Liver (tissue), 9 donors: ENCODE measurements around the gene TMIE. TPM values are rescaled to one million over a fixed set of nuclear protein-coding genes. Genes with fewer than 3 reads are reported as not detected.

Experiments used
- DNase-seq: peaks from one replicate; pipeline ENCODE4 v3.0.0-alpha.2; 2017; ENCODE audit warnings: low spot score
- H3K27ac ChIP-seq, 2 donors: one replicate each; pipeline ENCODE4 v1.7.0; 2013; ENCODE audit warnings: inconsistent platforms in 2 of 2, low read length in 2 of 2, control low read depth in 1 of 2, low read depth in 1 of 2, mild to moderate bottlenecking in 1 of 2
- H3K27me3 ChIP-seq, 4 donors: one replicate each; pipeline versions ENCODE4 v1.6.1 to v1.7.0; 2013; ENCODE audit warnings: low read length in 3 of 4, inconsistent platforms in 1 of 4, mild to moderate bottlenecking in 1 of 4, moderate library complexity in 1 of 4; ENCODE audit not compliant: control insufficient read depth in 4 of 4, insufficient read depth in 4 of 4
- H3K36me3 ChIP-seq, 4 donors: one replicate each; pipeline versions ENCODE4 v1.6.1 to v1.7.0; 2013; ENCODE audit warnings: low read length in 3 of 4, mild to moderate bottlenecking in 3 of 4, low read depth in 1 of 4, moderate library complexity in 1 of 4; ENCODE audit not compliant: control insufficient read depth in 4 of 4, insufficient read depth in 3 of 4
- H3K4me1 ChIP-seq, 4 donors: one replicate each; pipeline versions ENCODE4 v1.6.1 to v1.7.0; 2013; ENCODE audit warnings: low read length in 3 of 4, mild to moderate bottlenecking in 3 of 4, moderate library complexity in 1 of 4; ENCODE audit not compliant: control insufficient read depth in 4 of 4, insufficient read depth in 4 of 4
- H3K4me3 ChIP-seq, 3 donors: one replicate each; pipeline versions ENCODE4 v1.6.1 to v1.7.0; 2013; ENCODE audit warnings: low read length in 3 of 3, control low read depth in 1 of 3, low read depth in 1 of 3, mild to moderate bottlenecking in 1 of 3
- H3K9ac ChIP-seq, 2 donors: one replicate each; pipeline ENCODE4 v1.7.0; 2013; ENCODE audit warnings: low read length in 2 of 2, mild to moderate bottlenecking in 2 of 2, moderate library complexity in 2 of 2, control low read depth in 1 of 2, low read depth in 1 of 2
- H3K9me3 ChIP-seq, 4 donors: one replicate each; pipeline versions ENCODE4 v1.6.1 to v1.7.0; 2013; ENCODE audit warnings: low read length in 3 of 4; ENCODE audit not compliant: control insufficient read depth in 4 of 4
- ATF3 ChIP-seq: IDR thresholded peaks from 2 replicates; pipeline ENCODE4 v1.6.1; 2016; ENCODE audit warnings: antibody characterized with exemption
- CTCF ChIP-seq: fragments of 150-350 bp; IDR thresholded peaks from 2 replicates; pipeline ENCODE4 v1.5.1; 2017; ENCODE audit warnings: improper control_type of control experiment, low read depth, low read length; ENCODE audit not compliant: missing input control
- EGR1 ChIP-seq, 2 donors: IDR thresholded peaks; 2 replicates each; pipeline ENCODE4 v1.6.1; 2016 to 2018; ENCODE audit warnings: antibody characterized with exemption in 2 of 2, low read depth in 2 of 2
- FOXA1 ChIP-seq: IDR thresholded peaks from 2 replicates; pipeline ENCODE4 v1.6.1; 2016; ENCODE audit warnings: antibody characterized with exemption
- FOXA2 ChIP-seq: IDR thresholded peaks from 2 replicates; pipeline ENCODE4 v1.6.1; 2016; ENCODE audit warnings: antibody characterized with exemption
- GABPA ChIP-seq, 2 donors: IDR thresholded peaks in 1 of 2; conservative IDR thresholded peaks in 1 of 2; 2 replicates each; pipeline ENCODE4 v1.6.1; 2016; ENCODE audit warnings: antibody characterized with exemption in 2 of 2, mild to moderate bottlenecking in 1 of 2, moderate library complexity in 1 of 2
- HNF4A ChIP-seq, 2 donors: conservative IDR thresholded peaks; 2 replicates each; pipeline ENCODE4 v1.6.1; 2016; ENCODE audit warnings: antibody characterized with exemption in 2 of 2, mild to moderate bottlenecking in 2 of 2
- HNF4G ChIP-seq: IDR thresholded peaks from 2 replicates; pipeline ENCODE4 v1.6.1; 2016; ENCODE audit warnings: antibody characterized with exemption
- JUND ChIP-seq, 2 donors: IDR thresholded peaks; 2 replicates each; pipeline ENCODE4 v1.6.1; 2016; ENCODE audit warnings: antibody characterized with exemption in 2 of 2
- MAX ChIP-seq: IDR thresholded peaks from 2 replicates; pipeline ENCODE4 v1.6.1; 2016; ENCODE audit warnings: antibody characterized with exemption
- NR2F2 ChIP-seq: IDR thresholded peaks from 2 replicates; pipeline ENCODE4 v1.6.1; 2016; ENCODE audit warnings: antibody characterized with exemption
- RAD21 ChIP-seq, 2 donors: IDR thresholded peaks; 2 replicates each; pipeline ENCODE4 v1.6.1; 2016; ENCODE audit warnings: antibody characterized with exemption in 2 of 2, mild to moderate bottlenecking in 2 of 2
- REST ChIP-seq: IDR thresholded peaks from 2 replicates; pipeline ENCODE4 v1.6.1; 2016; ENCODE audit warnings: antibody characterized with exemption, mild to moderate bottlenecking
- RXRA ChIP-seq, 2 donors: IDR thresholded peaks; 2 replicates each; pipeline ENCODE4 v1.6.1; 2017 to 2018; ENCODE audit warnings: antibody characterized with exemption in 2 of 2, mild to moderate bottlenecking in 1 of 2
- SP1 ChIP-seq: IDR thresholded peaks from 2 replicates; pipeline ENCODE4 v1.6.1; 2018; ENCODE audit warnings: antibody characterized with exemption, mild to moderate bottlenecking
- TAF1 ChIP-seq: conservative IDR thresholded peaks from 2 replicates; pipeline ENCODE4 v1.6.1; 2016; ENCODE audit warnings: antibody characterized with exemption, mild to moderate bottlenecking
- YY1 ChIP-seq: IDR thresholded peaks from 2 replicates; pipeline ENCODE4 v1.6.1; 2016; ENCODE audit warnings: antibody characterized with exemption, mild to moderate bottlenecking
- ZBTB33 ChIP-seq: IDR thresholded peaks from 2 replicates; pipeline ENCODE4 v1.6.1; 2016; ENCODE audit warnings: antibody characterized with exemption
- WGBS: extraction: QIAGEN DNeasy Blood & Tissue Kit; methylation state at CpG from one replicate; pipeline ENCODE4 v1.1.7; 2013; 5-methylcytosine and 5-hydroxymethylcytosine counted together
- polyA plus RNA-seq, 2 donors: library from polyadenylated mRNA; stranded (reverse) in 1 of 2; unstranded in 1 of 2; fragments of 200-250 nt in 1 of 2; fragments of >200 nt in 1 of 2; fragmentation: Nextera tagmentation in 1 of 2; extraction: Ambion mirVana in 1 of 2; gene quantifications; one replicate each; pipeline versions ENCODE4 v1.2.1 to v1.2.3, GENCODE V29; 2013 to 2015
- total RNA-seq, 2 donors: library from RNA; depleted of rRNA; stranded (reverse); fragments of >200 nt; gene quantifications; one replicate each; pipeline ENCODE4 v1.2.3, GENCODE V29; 2014
- donor health status: healthy.
- donor health status: healthy.
- donor health status: healthy.
- donor health status: healthy.
- donor health status: healthy.

The TMIE gene
- total and polyA plus RNA-seq, 4 donors, result 0.13 to 0.26 (median 0.15) TPM

GRCh38 chr3:46664971-46665762, 36.0 kb upstream of the TMIE start:
- WGBS, result 73% methylated on average over 23 of the region's 23 CpGs
- H3K9ac ChIP-seq, result no peak overlapping the region
- H3K27ac ChIP-seq, result no peak overlapping the region
- no peaks in the 10 kb centered on the region for H3K9me3 ChIP-seq
- TF ChIP-seq EGR1 (IDR thresholded peaks at IDR 0.05; ENCODE audit: low read depth in 2 of 2), result no peak
- TF ChIP-seq NR2F2, result no peak
- TF ChIP-seq FOXA1, result no peak
- no peak for TF ChIP-seq ATF3
- no peak for TF ChIP-seq RXRA (IDR thresholded peaks at IDR 0.05)
- TF ChIP-seq SP1, result no peak
- no peak for TF ChIP-seq HNF4G
- no peak for TF ChIP-seq TAF1
- no peak for TF ChIP-seq REST
- TF ChIP-seq YY1, result no peak
- no peak for TF ChIP-seq ZBTB33
- no peak for TF ChIP-seq MAX
- TF ChIP-seq FOXA2, result no peak
- no peak for TF ChIP-seq CTCF
- no peak for TF ChIP-seq HNF4A (conservative IDR thresholded peaks at IDR 0.05)
- no peak for TF ChIP-seq RAD21 (IDR thresholded peaks at IDR 0.05)
- TF ChIP-seq GABPA (IDR thresholded peaks at IDR 0.05 in 1 of 2, conservative IDR thresholded peaks at IDR 0.05 in 1 of 2), result no peak
- TF ChIP-seq JUND (IDR thresholded peaks at IDR 0.05), result no peak
- H3K4me3 ChIP-seq, result no peak overlapping the region
- no peaks in the 10 kb centered on the region for H3K27me3 ChIP-seq
- peaks cover 0 to 3% (median 0%) of the 10 kb centered on the region in 4 donors for H3K36me3 ChIP-seq
- no peak for DNase-seq
- H3K4me1 ChIP-seq, result peaks cover 5 to 36% (median 29%) of the 10 kb centered on the region in 4 donors
